HCT116 (cell line): ENCODE data around the gene C3orf20. TPM values are rescaled to one million over a fixed set of nuclear protein-coding genes. Genes with fewer than 3 reads are reported as not detected.
"Not testable (repeated sequence)": the region's sequence is repeated elsewhere in the genome, so short reads cannot be mapped to it uniquely, and the experiment has no call there.

Experiments used
- ATAC-seq: fragments of 200-7000 bp; cut with Tn5 transposase; 2 replicates; pipeline ENCODE4 v1.9.1; 2020; ENCODE audit warnings: mild to moderate bottlenecking, moderate library complexity
- BruUV-seq: library from RNA; stranded (reverse); fragments of 400-500 nt; replicated peaks from 2 replicates; lab custom pipeline; 2021; lab: Mats Ljungman, UMichigan
- CTCF ChIA-PET: fragments of 300-600 bp; sonication (Branson Sonifier 250); formaldehyde crosslinking; loops from one replicate; lab custom pipeline; 2021; ENCODE audit warnings: antibody characterized with exemption; lab: Charles Lee
- POLR2A ChIA-PET: fragments of 300-600, 350-600 bp; sonication (Branson Sonifier 250); formaldehyde crosslinking; loops from one replicate; lab custom pipeline; 2021; ENCODE audit warnings: antibody characterized with exemption; lab: Charles Lee
- RAD21 ChIA-PET, 2 experiments: fragments of 300-600 bp; sonication (Branson Sonifier 250); formaldehyde crosslinking; loops; one replicate each; lab custom pipeline; 2023; ENCODE audit warnings: low total read pairs in 2 of 2; ENCODE audit not compliant: uncharacterized antibody in 2 of 2, unreplicated experiment in 2 of 2, low non-redundant PET in 1 of 2; lab: Charles Lee
- DNase-seq: peaks from one replicate; pipeline ENCODE4 v3.0.0-alpha.2; 2010; ENCODE audit warnings: low read depth, low spot score
- H2AFZ ChIP-seq: fragments of 200-600 bp; shearing (Covaris generic), sonication (generic); 2 replicates; pipeline ENCODE4 v1.6.1; 2017; ENCODE audit warnings: low read depth, mixed run types, mixed read lengths, antibody characterized with exemption, low read length; ENCODE audit not compliant: poor library complexity, severe bottlenecking
- H3K27ac ChIP-seq: 2 replicates; pipeline ENCODE4 v1.5.1; 2012; ENCODE audit warnings: low read depth, low read length
- H3K27me3 ChIP-seq: fragments of 200-600 bp; sonication (generic); 2 replicates; pipeline ENCODE4 v1.6.1; 2016; ENCODE audit warnings: mixed run types, low read length, mixed read lengths; ENCODE audit not compliant: insufficient read depth
- H3K36me3 ChIP-seq, 2 experiments: fragments of 200-500 bp in 1 of 2; fragments of 200-600 bp in 1 of 2; sonication (Bioruptor generic) in 1 of 2; sonication (generic) in 1 of 2; 2 replicates each; pipeline versions ENCODE4 v1.5.1 to v1.6.1; 2014 to 2016; ENCODE audit warnings: low read length in 2 of 2, inconsistent platforms in 1 of 2, mixed read lengths in 1 of 2, mixed run types in 1 of 2; ENCODE audit not compliant: insufficient read depth in 2 of 2, control insufficient read depth in 1 of 2
- H3K4me1 ChIP-seq, 2 experiments: fragments of 200-600 bp in 1 of 2; sonication (generic) in 1 of 2; 2 replicates each; pipeline versions ENCODE4 v1.5.1 to v1.6.1; 2012 to 2017; ENCODE audit warnings: low read length in 2 of 2, inconsistent platforms in 1 of 2, mild to moderate bottlenecking in 1 of 2, mixed read lengths in 1 of 2, mixed run types in 1 of 2, moderate library complexity in 1 of 2; ENCODE audit not compliant: insufficient read depth in 2 of 2, control insufficient read depth in 1 of 2
- H3K4me2 ChIP-seq: fragments of 200-600 bp; sonication (generic); 2 replicates; pipeline ENCODE4 v1.6.1; 2017; ENCODE audit warnings: mixed run types, low read length, mixed read lengths
- H3K4me3 ChIP-seq, 2 experiments: fragments of 200-600 bp in 1 of 2; sonication (generic) in 1 of 2; replicated peaks in 1 of 2; 2 replicates each; pipeline ENCODE4 v1.5.1; 2011 to 2016; ENCODE audit warnings: low read length in 2 of 2, control low read depth in 1 of 2, low read depth in 1 of 2, mild to moderate bottlenecking in 1 of 2, mixed read lengths in 1 of 2, mixed run types in 1 of 2
- H3K79me2 ChIP-seq: fragments of 200-600 bp; sonication (generic); 2 replicates; pipeline ENCODE4 v1.6.1; 2017; ENCODE audit warnings: mild to moderate bottlenecking, mixed run types, low read length, moderate library complexity, mixed read lengths; ENCODE audit not compliant: insufficient read depth
- H3K9ac ChIP-seq: fragments of 200-600 bp; sonication (generic); 2 replicates; pipeline ENCODE4 v1.6.1; 2016; ENCODE audit warnings: low read length, mixed read lengths
- H3K9me2 ChIP-seq: fragments of 200-600 bp; sonication (generic), shearing (Covaris generic); 2 replicates; pipeline ENCODE4 v1.6.1; 2017; ENCODE audit warnings: mixed run types, mild to moderate bottlenecking, moderate library complexity; ENCODE audit not compliant: insufficient read depth
- H3K9me3 ChIP-seq, 2 experiments: fragments of 200-500 bp in 1 of 2; fragments of 200-600 bp in 1 of 2; sonication (Bioruptor generic) in 1 of 2; sonication (generic) in 1 of 2; 2 replicates each; pipeline ENCODE4 v1.6.1; 2014 to 2017; ENCODE audit warnings: low read length in 2 of 2, mixed read lengths in 2 of 2, inconsistent platforms in 1 of 2, low read depth in 1 of 2, mild to moderate bottlenecking in 1 of 2, mixed run types in 1 of 2, moderate library complexity in 1 of 2; ENCODE audit not compliant: control insufficient read depth in 1 of 2, insufficient read depth in 1 of 2
- H4K20me1 ChIP-seq: fragments of 200-600 bp; sonication (generic), shearing (Covaris generic); 2 replicates; pipeline ENCODE4 v1.6.1; 2017; ENCODE audit warnings: mixed run types, mild to moderate bottlenecking, moderate library complexity; ENCODE audit not compliant: insufficient read depth
- EGR1 ChIP-seq: IDR thresholded peaks from 2 replicates; pipeline ENCODE4 v1.6.1; 2012; ENCODE audit warnings: low read depth
- EZH2 ChIP-seq: fragments of 200-600 bp; sonication (generic); IDR thresholded peaks from 2 replicates; pipeline ENCODE4 v1.6.1; 2017; ENCODE audit warnings: antibody characterized with exemption, mixed run types
- FOSL1 ChIP-seq: IDR thresholded peaks from 2 replicates; pipeline ENCODE4 v1.6.1; 2012; ENCODE audit warnings: low read depth
- JUND ChIP-seq: IDR thresholded peaks from 2 replicates; pipeline ENCODE4 v1.6.1; 2012
- MAX ChIP-seq: IDR thresholded peaks from 2 replicates; pipeline ENCODE4 v1.6.1; 2012
- POLR2A ChIP-seq: IDR thresholded peaks from 2 replicates; pipeline ENCODE4 v1.7.0; 2011; ENCODE audit warnings: borderline replicate concordance; ENCODE audit not compliant: insufficient read depth, insufficient read length; ENCODE audit errors: extremely low read depth
- RAD21 ChIP-seq: IDR thresholded peaks from 2 replicates; pipeline ENCODE4 v1.6.1; 2012; ENCODE audit warnings: low read depth, mild to moderate bottlenecking
- YY1 ChIP-seq: IDR thresholded peaks from 2 replicates; pipeline ENCODE4 v1.6.1; 2011; ENCODE audit warnings: low read length, low read depth, moderate library complexity, mild to moderate bottlenecking; ENCODE audit not compliant: insufficient replicate concordance; ENCODE audit errors: extremely low read depth
- intact Hi-C: fragments of 100-400 bp; cut with micrococcal nuclease; formaldehyde crosslinking; loops from 2 replicates; pipeline ENCODE4 v1.10.0; 2022
- total RNA-seq: library from RNA; stranded (reverse); gene quantifications from one replicate; pipeline ENCODE4 v1.2.1, GENCODE V29; 2021; ENCODE audit not compliant: unreplicated experiment
- TF ChIP-seq, protein P1 (sequence below), 3 experiments: fragments of 200-600 bp in 1 of 3; sonication (generic) in 1 of 3; IDR thresholded peaks in 2 of 3; conservative IDR thresholded peaks in 1 of 3; 2 replicates each; pipeline ENCODE4 v1.5.1; 2012 to 2017; ENCODE audit warnings: low read depth in 2 of 3, low read length in 2 of 3, antibody characterized with exemption in 1 of 3, borderline replicate concordance in 1 of 3, control low read depth in 1 of 3, mild to moderate bottlenecking in 1 of 3, mixed read lengths in 1 of 3, mixed run types in 1 of 3, moderate library complexity in 1 of 3; ENCODE audit not compliant: insufficient read depth in 1 of 3
- TF ChIP-seq, protein P2 (sequence below): IDR thresholded peaks from 2 replicates; pipeline ENCODE4 v1.6.1; 2011; ENCODE audit warnings: mild to moderate bottlenecking, low read length, moderate library complexity; ENCODE audit not compliant: insufficient replicate concordance; ENCODE audit errors: extremely low read depth

C3orf20 gene
- total RNA-seq, 1 experiment from 2014 or later, result 0.20 TPM

DNA sequence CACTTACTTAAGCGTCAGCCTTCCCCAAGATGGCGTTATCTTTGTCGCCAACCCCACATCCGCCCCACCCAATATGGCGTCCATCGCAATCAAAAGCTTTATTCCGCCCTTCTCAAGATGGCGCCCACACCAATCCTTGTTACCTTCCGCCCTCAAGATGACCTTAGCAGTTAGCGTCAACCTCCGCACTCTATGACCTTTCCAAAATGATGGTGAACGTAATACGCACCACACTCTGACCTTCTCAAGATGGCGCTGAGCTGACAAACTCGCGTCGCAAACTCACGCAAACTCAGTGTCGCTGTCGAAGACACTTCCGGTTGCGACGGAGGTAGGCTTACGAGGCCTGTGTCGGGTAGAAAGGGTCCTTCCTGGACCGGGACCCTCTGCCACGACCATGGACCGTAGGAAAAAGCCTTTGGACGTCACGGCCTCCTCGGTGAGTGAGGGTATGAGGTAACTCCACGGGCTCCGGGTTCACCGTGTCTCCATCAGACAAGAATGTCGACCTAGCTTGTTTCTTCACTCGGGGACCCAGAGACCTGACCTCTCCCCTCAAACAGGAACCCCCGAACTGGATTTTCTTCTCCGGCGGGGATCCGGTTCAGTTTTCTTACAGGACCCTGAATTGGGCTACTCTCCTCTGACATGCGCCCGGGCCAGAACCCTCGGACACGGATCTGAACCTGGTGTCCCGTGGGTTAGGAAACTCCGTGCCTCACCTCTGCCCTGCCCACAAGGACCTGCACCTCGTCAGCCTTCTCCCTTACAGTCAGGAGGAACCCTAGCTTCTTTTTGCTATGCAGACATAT is 23.3 kb upstream of the C3orf20 start, which contains the start of gene CCDC174 (continued):
- TF ChIP-seq, protein P1, sequence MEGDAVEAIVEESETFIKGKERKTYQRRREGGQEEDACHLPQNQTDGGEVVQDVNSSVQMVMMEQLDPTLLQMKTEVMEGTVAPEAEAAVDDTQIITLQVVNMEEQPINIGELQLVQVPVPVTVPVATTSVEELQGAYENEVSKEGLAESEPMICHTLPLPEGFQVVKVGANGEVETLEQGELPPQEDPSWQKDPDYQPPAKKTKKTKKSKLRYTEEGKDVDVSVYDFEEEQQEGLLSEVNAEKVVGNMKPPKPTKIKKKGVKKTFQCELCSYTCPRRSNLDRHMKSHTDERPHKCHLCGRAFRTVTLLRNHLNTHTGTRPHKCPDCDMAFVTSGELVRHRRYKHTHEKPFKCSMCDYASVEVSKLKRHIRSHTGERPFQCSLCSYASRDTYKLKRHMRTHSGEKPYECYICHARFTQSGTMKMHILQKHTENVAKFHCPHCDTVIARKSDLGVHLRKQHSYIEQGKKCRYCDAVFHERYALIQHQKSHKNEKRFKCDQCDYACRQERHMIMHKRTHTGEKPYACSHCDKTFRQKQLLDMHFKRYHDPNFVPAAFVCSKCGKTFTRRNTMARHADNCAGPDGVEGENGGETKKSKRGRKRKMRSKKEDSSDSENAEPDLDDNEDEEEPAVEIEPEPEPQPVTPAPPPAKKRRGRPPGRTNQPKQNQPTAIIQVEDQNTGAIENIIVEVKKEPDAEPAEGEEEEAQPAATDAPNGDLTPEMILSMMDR (IDR thresholded peaks at IDR 0.05 in 2 of 3, conservative IDR thresholded peaks at IDR 0.05 in 1 of 3; ENCODE audit: borderline replicate concordance in 1 of 3, insufficient read depth in 1 of 3, low read depth in 2 of 3, low read length in 2 of 3), result no peak

GRCh38 chr3:14652360-14652907 is 22.5 kb upstream of the C3orf20 start:
- intact Hi-C loops, H3K9me3 ChIP-seq, BruUV-seq, H4K20me1 ChIP-seq, RAD21 ChIA-PET, POLR2A ChIA-PET, H2AFZ ChIP-seq, H3K9me2 ChIP-seq, DNase-seq, H3K27me3 ChIP-seq, ATAC-seq: not testable (repeated sequence)
- CTCF ChIA-PET, result interaction anchor here (0.6 to 3.2 kb wide), 5 partner anchors 25 to 756 kb away, joined by 3 to 14 read pairs (median 3); no protein-coding TSS in a partner anchor
- peaks cover 10 to 20% of the 10 kb centered on the region in 2 experiments for H3K36me3 ChIP-seq
- peak overlapping the region; percentile 60 for H3K27ac ChIP-seq
- peak overlapping the region; percentile 87 for H3K4me2 ChIP-seq
- peaks cover 3 to 16% of the 10 kb centered on the region in 2 experiments; a peak in 3 of 4 replicates for H3K4me1 ChIP-seq
- H3K79me2 ChIP-seq, result peaks cover 36% of the 10 kb centered on the region
- peak overlapping the region; percentile 88 for H3K9ac ChIP-seq
- peak overlapping the region; percentile 70 to 98 for H3K4me3 ChIP-seq

GRCh38 chr3:14657579-14657978 is 17.4 kb upstream of the C3orf20 start:
- intact Hi-C loops, result no loop called here
- H3K36me3 ChIP-seq, result peaks cover 53% of the 10 kb centered on the region in 2 experiments
- CTCF ChIA-PET, result no interaction called here
- no peak for TF ChIP-seq FOSL1
- TF ChIP-seq, protein P2, sequence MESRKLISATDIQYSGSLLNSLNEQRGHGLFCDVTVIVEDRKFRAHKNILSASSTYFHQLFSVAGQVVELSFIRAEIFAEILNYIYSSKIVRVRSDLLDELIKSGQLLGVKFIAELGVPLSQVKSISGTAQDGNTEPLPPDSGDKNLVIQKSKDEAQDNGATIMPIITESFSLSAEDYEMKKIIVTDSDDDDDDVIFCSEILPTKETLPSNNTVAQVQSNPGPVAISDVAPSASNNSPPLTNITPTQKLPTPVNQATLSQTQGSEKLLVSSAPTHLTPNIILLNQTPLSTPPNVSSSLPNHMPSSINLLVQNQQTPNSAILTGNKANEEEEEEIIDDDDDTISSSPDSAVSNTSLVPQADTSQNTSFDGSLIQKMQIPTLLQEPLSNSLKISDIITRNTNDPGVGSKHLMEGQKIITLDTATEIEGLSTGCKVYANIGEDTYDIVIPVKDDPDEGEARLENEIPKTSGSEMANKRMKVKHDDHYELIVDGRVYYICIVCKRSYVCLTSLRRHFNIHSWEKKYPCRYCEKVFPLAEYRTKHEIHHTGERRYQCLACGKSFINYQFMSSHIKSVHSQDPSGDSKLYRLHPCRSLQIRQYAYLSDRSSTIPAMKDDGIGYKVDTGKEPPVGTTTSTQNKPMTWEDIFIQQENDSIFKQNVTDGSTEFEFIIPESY, result no peak
- TF ChIP-seq EZH2, result no peak
- TF ChIP-seq POLR2A, result no peak
- no peak for TF ChIP-seq EGR1
- no peak for TF ChIP-seq YY1
- TF ChIP-seq MAX, result no peak
- no peak for TF ChIP-seq RAD21
- no peak for TF ChIP-seq JUND

More at GRCh38 chr3:14657579-14657978, 17.4 kb upstream of the C3orf20 start:
- DNase-seq, result no peak
- H3K9me2 ChIP-seq, result no peaks in the 10 kb centered on the region
- no peak overlapping the region for H2AFZ ChIP-seq
- peaks cover 26% of the 10 kb centered on the region for H3K79me2 ChIP-seq
- RAD21 ChIA-PET, result no interaction called here
- H3K4me1 ChIP-seq, result peaks cover 3 to 5% of the 10 kb centered on the region in 2 experiments; a peak in 2 of 4 replicates
- no peak for ATAC-seq
- no peak overlapping the region for H3K4me3 ChIP-seq
- no peak overlapping the region for H3K9ac ChIP-seq
- no peak overlapping the region for H3K27ac ChIP-seq
- BruUV-seq, result no TSS peak
- no peaks in the 10 kb centered on the region for H4K20me1 ChIP-seq
- no peaks in the 10 kb centered on the region for H3K27me3 ChIP-seq
- no peaks in the 10 kb centered on the region for H3K9me3 ChIP-seq
- POLR2A ChIA-PET, result no interaction called here
- no peak overlapping the region for H3K4me2 ChIP-seq
